Panc1 (cell line): ENCODE results near the gene MB21D2. TPM values are rescaled to one million over a fixed set of nuclear protein-coding genes. Genes with fewer than 3 reads are reported as not detected.
A peak's percentile ranks its signal among the peaks of the same experiment; 100 is the strongest.

ENCODE experiments used
- ATAC-seq: fragments of 200-7000 bp; cut with Tn5 transposase; 2 replicates; pipeline ENCODE4 v1.9.1; 2020; ENCODE audit warnings: mild to moderate bottlenecking, moderate library complexity
- BruUV-seq: library from RNA; stranded (reverse); fragments of 400-500 nt; replicated peaks from 2 replicates; lab custom pipeline; 2021; lab: Mats Ljungman, UMichigan
- CTCF ChIA-PET: fragments of 300-600 bp; sonication (Branson Sonifier 250); formaldehyde crosslinking; loops from one replicate; lab custom pipeline; 2022; ENCODE audit warnings: antibody characterized with exemption; lab: Charles Lee
- POLR2A ChIA-PET: fragments of 300-600 bp; sonication (Branson Sonifier 250); formaldehyde crosslinking; loops from one replicate; lab custom pipeline; 2022; ENCODE audit warnings: antibody characterized with exemption; lab: Charles Lee
- DNase-seq: peaks from one replicate; pipeline ENCODE4 v3.0.0-alpha.2; 2010; ENCODE audit warnings: low read depth, low spot score
- H3K27ac ChIP-seq: 2 replicates; pipeline ENCODE4 v1.5.1; 2011; ENCODE audit warnings: mild to moderate bottlenecking, low read length, inconsistent platforms
- H3K27me3 ChIP-seq: fragments of 200-500 bp; sonication (Bioruptor generic); 2 replicates; pipeline ENCODE4 v1.6.0; 2014; ENCODE audit warnings: low read length, inconsistent platforms; ENCODE audit not compliant: control insufficient read depth, insufficient read depth
- H3K36me3 ChIP-seq: fragments of 200-500 bp; sonication (Bioruptor generic); 2 replicates; pipeline ENCODE4 v1.5.1; 2014; ENCODE audit warnings: inconsistent platforms, mild to moderate bottlenecking, low read length, moderate library complexity; ENCODE audit not compliant: control insufficient read depth, insufficient read depth
- H3K4me1 ChIP-seq: 2 replicates; pipeline ENCODE4 v1.5.1; 2011; ENCODE audit warnings: inconsistent platforms, mild to moderate bottlenecking, low read length, moderate library complexity; ENCODE audit not compliant: control insufficient read depth, insufficient read depth
- H3K4me3 ChIP-seq, 2 experiments: 2 replicates each; pipeline ENCODE4 v1.5.1; 2011 to 2012; ENCODE audit warnings: low read depth in 2 of 2, low read length in 2 of 2, mild to moderate bottlenecking in 2 of 2, inconsistent platforms in 1 of 2, moderate library complexity in 1 of 2
- H3K9me3 ChIP-seq: fragments of 200-500 bp; sonication (Bioruptor generic); 2 replicates; pipeline ENCODE4 v1.5.1; 2014; ENCODE audit warnings: low read depth, mild to moderate bottlenecking, inconsistent platforms, low read length, moderate library complexity; ENCODE audit not compliant: control insufficient read depth, insufficient read depth
- POLR2AphosphoS5 ChIP-seq: IDR thresholded peaks from 2 replicates; pipeline ENCODE4 v1.6.1; 2012; ENCODE audit warnings: mild to moderate bottlenecking, low read depth, low read length, moderate library complexity
- SIN3A ChIP-seq: IDR thresholded peaks from 2 replicates; pipeline ENCODE4 v1.6.1; 2012; ENCODE audit warnings: low read depth, mild to moderate bottlenecking, low read length, moderate library complexity, borderline replicate concordance; ENCODE audit not compliant: insufficient read depth
- TCF7L2 ChIP-seq: IDR thresholded peaks from 2 replicates; pipeline ENCODE4 v1.6.1; 2011; ENCODE audit warnings: mild to moderate bottlenecking, low read depth, low read length, inconsistent platforms
- in situ Hi-C: cut with HindIII; loops from 2 replicates; pipeline ENCODE4 v1.10.0; 2016; ENCODE audit warnings: low sequenced_read_pairs, low pct_unique_long_range_greater_than_20kb
- intact Hi-C: fragments of 100-400 bp; cut with micrococcal nuclease; formaldehyde crosslinking; loops from one replicate; pipeline ENCODE4 v1.10.0; 2022; ENCODE audit not compliant: unreplicated experiment
- total RNA-seq: library from RNA; stranded (reverse); gene quantifications from one replicate; pipeline ENCODE4 v1.2.1, GENCODE V29; 2021; ENCODE audit not compliant: unreplicated experiment
- TF ChIP-seq, protein P1 (sequence below), 2 experiments: IDR thresholded peaks; 2 replicates each; pipeline ENCODE4 v1.6.1; 2011 to 2012; ENCODE audit warnings: low read depth in 2 of 2, control low read depth in 1 of 2, low read length in 1 of 2, mild to moderate bottlenecking in 1 of 2, moderate library complexity in 1 of 2; ENCODE audit not compliant: insufficient read depth in 1 of 2
- TF ChIP-seq, protein P2 (sequence below): fragments of 450-650 bp; IDR thresholded peaks from 2 replicates; pipeline ENCODE4 v1.5.1; 2017; ENCODE audit warnings: mild to moderate bottlenecking

The MB21D2 gene
- total RNA-seq, 1 experiment from 2014 or later: 7.8 TPM

DNA sequence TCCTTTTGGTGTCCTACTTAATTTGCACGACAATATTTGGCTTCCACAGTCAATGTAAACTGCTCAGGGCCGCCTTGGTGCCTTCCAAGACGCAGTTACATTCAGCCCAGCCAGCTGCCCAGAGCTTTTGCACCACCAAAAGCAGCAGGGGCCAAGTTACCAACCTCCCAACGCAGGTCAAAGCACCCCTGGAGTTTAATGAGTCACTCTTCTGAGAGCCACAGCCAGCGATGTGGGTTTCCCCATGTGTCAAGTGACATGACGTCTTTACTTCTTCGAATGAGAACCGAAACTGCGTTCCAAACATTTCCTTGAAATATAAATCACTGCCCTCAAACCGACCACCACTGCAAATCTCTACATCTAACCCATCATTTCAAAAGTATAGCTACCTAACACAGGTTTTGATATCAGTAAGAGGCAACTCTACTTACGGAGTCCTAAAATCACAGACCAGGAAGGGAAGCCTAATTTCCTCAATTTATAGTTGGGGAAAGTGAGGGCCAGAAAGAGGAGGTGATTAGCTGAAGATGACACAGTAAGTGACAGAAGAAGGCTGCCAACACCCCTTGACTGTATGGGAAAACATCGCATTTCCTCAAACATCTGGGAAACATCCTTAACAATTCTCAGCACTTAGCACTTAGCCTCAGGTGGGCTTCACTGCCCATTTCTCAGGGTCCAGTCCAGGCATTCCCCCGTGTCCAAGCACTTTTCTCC lies 24.5 kb downstream of the MB21D2 start:
- DNase-seq: peak; percentile 69
- in situ Hi-C loops: no loop called here
- H3K9me3 ChIP-seq: no peaks in the 10 kb centered on the region
- ChIA-PET CTCF (interaction anchor here (0.8 kb wide), 2 partner anchors 21 to 76 kb away, joined by 3 read pairs; no protein-coding TSS in a partner anchor), POLR2A (no interaction called here)
- ATAC-seq: peak; percentile 83
- peaks cover 57% of the 10 kb centered on the region for H3K4me1 ChIP-seq
- no TSS peak for BruUV-seq
- H3K4me3 ChIP-seq: peak overlapping the region; percentile 23 to 38
- no peaks in the 10 kb centered on the region for H3K36me3 ChIP-seq
- TF ChIP-seq TCF7L2 (peak; percentile 79), SIN3A (no peak; the same call in 1 of the 2 replicates), POLR2AphosphoS5 (peak; percentile 69; the same call in 1 of the 2 replicates)
- TF ChIP-seq, protein P1, sequence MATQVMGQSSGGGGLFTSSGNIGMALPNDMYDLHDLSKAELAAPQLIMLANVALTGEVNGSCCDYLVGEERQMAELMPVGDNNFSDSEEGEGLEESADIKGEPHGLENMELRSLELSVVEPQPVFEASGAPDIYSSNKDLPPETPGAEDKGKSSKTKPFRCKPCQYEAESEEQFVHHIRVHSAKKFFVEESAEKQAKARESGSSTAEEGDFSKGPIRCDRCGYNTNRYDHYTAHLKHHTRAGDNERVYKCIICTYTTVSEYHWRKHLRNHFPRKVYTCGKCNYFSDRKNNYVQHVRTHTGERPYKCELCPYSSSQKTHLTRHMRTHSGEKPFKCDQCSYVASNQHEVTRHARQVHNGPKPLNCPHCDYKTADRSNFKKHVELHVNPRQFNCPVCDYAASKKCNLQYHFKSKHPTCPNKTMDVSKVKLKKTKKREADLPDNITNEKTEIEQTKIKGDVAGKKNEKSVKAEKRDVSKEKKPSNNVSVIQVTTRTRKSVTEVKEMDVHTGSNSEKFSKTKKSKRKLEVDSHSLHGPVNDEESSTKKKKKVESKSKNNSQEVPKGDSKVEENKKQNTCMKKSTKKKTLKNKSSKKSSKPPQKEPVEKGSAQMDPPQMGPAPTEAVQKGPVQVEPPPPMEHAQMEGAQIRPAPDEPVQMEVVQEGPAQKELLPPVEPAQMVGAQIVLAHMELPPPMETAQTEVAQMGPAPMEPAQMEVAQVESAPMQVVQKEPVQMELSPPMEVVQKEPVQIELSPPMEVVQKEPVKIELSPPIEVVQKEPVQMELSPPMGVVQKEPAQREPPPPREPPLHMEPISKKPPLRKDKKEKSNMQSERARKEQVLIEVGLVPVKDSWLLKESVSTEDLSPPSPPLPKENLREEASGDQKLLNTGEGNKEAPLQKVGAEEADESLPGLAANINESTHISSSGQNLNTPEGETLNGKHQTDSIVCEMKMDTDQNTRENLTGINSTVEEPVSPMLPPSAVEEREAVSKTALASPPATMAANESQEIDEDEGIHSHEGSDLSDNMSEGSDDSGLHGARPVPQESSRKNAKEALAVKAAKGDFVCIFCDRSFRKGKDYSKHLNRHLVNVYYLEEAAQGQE (IDR thresholded peaks at IDR 0.05; ENCODE audit: insufficient read depth in 1 of 2, low read depth in 2 of 2, low read length in 1 of 2): no peak
- TF ChIP-seq, protein P2, sequence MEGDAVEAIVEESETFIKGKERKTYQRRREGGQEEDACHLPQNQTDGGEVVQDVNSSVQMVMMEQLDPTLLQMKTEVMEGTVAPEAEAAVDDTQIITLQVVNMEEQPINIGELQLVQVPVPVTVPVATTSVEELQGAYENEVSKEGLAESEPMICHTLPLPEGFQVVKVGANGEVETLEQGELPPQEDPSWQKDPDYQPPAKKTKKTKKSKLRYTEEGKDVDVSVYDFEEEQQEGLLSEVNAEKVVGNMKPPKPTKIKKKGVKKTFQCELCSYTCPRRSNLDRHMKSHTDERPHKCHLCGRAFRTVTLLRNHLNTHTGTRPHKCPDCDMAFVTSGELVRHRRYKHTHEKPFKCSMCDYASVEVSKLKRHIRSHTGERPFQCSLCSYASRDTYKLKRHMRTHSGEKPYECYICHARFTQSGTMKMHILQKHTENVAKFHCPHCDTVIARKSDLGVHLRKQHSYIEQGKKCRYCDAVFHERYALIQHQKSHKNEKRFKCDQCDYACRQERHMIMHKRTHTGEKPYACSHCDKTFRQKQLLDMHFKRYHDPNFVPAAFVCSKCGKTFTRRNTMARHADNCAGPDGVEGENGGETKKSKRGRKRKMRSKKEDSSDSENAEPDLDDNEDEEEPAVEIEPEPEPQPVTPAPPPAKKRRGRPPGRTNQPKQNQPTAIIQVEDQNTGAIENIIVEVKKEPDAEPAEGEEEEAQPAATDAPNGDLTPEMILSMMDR: no peak
- peak overlapping the region; percentile 80 for H3K27ac ChIP-seq
- no peaks in the 10 kb centered on the region for H3K27me3 ChIP-seq
- intact Hi-C loops: no loop called here

DNA sequence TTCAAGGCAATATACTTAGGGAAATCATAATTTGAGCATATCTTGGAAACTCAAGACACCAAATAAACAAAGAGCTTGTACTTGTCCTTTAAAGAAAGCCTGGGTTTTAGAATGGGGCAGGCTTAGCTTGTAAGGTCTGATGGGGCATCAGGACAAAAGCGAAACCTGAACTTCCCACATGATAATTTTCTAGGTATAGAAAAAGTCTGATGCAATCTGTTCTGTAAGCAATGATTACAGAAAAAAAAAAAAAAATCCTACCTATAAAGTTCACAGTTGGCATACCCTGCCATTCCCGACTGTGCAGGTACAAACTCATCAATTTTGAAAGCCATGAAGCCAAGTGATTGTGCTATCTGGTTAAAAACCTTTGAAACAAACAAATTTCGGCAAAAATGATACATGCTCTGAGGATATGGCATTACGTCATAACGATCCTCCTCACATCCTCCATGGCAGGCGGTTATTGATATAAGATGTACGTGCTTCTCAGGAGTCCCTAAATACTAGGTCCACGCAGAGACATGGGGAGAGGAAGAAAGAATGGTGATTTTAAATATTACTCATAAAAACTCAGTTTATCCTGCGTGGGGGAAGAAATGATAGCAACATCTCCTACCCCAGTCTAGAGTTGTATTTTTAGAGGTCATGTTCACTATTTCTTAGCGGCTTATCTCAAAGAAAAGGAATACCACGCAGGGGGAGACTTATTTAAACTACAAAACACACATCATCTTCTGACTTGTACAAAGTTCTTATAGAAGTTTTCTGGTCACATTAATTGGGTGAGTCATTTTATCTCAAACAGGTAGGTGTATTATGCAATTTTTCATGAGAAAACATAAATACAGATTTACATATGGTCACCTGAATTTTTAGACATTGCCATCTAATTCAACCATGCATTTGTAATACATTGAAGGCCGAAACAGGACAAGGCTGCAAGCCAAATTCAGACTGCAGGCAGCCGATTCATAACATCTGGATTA lies 27.0 kb downstream of the MB21D2 start:
- no TSS peak for BruUV-seq
- CTCF ChIA-PET: interaction anchor here (1.1 kb wide), 1 partner anchor 27 kb away, joined by 4 read pairs; the partner anchor contains the start of gene MB21D2
- Histone ChIP-seq H3K27ac (peak overlapping the region; percentile 80), H3K4me1 (peaks cover 77% of the 10 kb centered on the region), H3K4me3 (no peak overlapping the region), H3K9me3 (no peaks in the 10 kb centered on the region), H3K36me3 (no peaks in the 10 kb centered on the region), H3K27me3 (no peaks in the 10 kb centered on the region)
- in situ Hi-C loops: no loop called here
- ATAC-seq (no peak), DNase-seq (no peak)
- no peak for TF ChIP-seq TCF7L2
- TF ChIP-seq POLR2AphosphoS5: no peak
- TF ChIP-seq SIN3A: no peak
- TF ChIP-seq, protein P1 (IDR thresholded peaks at IDR 0.05; ENCODE audit: insufficient read depth in 1 of 2, low read depth in 2 of 2, low read length in 1 of 2): no peak
- TF ChIP-seq, protein P2: no peak
- intact Hi-C loops: no loop called here
- POLR2A ChIA-PET: no interaction called here
